ENCODE results near the gene SLC17A5.

DNA sequence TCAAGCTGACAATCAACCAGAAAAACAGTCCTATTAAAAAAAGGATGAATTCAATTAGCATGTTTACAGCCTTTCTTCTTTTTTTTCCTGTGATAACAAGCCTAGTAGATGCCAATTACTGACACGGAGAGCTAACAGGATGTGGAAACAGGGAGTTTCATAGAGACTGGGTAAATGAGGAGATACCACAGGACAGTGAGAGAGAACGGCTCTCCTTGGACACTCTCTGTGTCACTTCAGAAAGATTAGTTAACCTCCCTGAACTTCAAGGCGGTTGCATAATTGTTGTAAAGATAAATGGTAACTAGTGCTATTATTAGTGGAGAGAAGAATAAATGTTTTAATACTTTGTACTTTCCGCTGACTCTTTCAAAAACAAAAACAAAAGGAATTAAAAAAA lies 14.8 kb downstream of the SLC17A5 start:
- no peak for TF ChIP-seq POLR2A (IDR thresholded peaks at IDR 0.05; ENCODE audit: low read depth)
- TF ChIP-seq, protein P1, sequence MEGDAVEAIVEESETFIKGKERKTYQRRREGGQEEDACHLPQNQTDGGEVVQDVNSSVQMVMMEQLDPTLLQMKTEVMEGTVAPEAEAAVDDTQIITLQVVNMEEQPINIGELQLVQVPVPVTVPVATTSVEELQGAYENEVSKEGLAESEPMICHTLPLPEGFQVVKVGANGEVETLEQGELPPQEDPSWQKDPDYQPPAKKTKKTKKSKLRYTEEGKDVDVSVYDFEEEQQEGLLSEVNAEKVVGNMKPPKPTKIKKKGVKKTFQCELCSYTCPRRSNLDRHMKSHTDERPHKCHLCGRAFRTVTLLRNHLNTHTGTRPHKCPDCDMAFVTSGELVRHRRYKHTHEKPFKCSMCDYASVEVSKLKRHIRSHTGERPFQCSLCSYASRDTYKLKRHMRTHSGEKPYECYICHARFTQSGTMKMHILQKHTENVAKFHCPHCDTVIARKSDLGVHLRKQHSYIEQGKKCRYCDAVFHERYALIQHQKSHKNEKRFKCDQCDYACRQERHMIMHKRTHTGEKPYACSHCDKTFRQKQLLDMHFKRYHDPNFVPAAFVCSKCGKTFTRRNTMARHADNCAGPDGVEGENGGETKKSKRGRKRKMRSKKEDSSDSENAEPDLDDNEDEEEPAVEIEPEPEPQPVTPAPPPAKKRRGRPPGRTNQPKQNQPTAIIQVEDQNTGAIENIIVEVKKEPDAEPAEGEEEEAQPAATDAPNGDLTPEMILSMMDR (IDR thresholded peaks at IDR 0.05) = no peak
- TF ChIP-seq EP300 (IDR thresholded peaks at IDR 0.05) = no peak
- TF ChIP-seq POLR2AphosphoS5 (IDR thresholded peaks at IDR 0.05) = no peak

All from esophagus muscularis mucosa (tissue), 4 donors.